ENCODE results near the gene HOXD1.

GRCh38 chr2:176167398-176167797 lies 21.1 kb upstream of the HOXD1 start:
- TF ChIP-seq EZH2phosphoT487 (IDR thresholded peaks at IDR 0.05; ENCODE audit: borderline replicate concordance, low read depth, low read length), result no peak
- no peak for TF ChIP-seq CTCF (conservative IDR thresholded peaks at IDR 0.05; ENCODE audit: low read length)
